ENCODE measurements around the gene BAX.

Gene BAX

DNA sequence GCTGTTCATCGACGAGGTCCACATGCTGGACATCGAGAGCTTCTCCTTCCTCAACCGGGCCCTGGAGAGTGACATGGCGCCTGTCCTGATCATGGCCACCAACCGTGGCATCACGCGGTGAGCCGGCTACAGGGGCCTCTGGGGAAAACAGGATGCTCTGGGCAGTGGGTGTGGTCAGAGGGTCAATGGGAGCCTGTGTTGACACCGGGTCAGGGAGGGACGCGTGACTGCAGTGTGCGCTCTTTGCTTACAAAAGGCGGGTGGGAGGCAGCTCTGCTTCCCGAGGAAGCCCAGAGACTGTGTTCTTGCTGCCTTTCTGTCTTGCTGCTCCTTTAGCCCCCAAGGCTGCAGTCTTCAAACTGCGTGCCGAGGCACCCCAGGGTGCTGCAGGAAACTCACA, 56.5 kb downstream of the BAX start:
- DNase-seq: no peak

Measured in hypothalamus (tissue), 51 donors.